A549 (cell line): ENCODE results near the gene ASCC2. TPM values are rescaled to one million over a fixed set of nuclear protein-coding genes. Genes with fewer than 3 reads are reported as not detected.
"Not testable (repeated sequence)": the region's sequence is repeated elsewhere in the genome, so short reads cannot be mapped to it uniquely, and the experiment has no call there.

ENCODE experiments used
- ATAC-seq, 2 experiments: fragments of 200-7000 bp in 1 of 2; fragments of >200 bp in 1 of 2; cut with Nextera tagmentation in 1 of 2; cut with Tn5 transposase in 1 of 2; 3 replicates each; pipeline versions ENCODE4 v1.8.0 to v1.9.1; 2018 to 2020; ENCODE audit warnings: mild to moderate bottlenecking in 1 of 2, moderate library complexity in 1 of 2
- CTCF ChIA-PET: fragments of 300-600 bp; sonication (Branson Sonifier 250); formaldehyde crosslinking; extraction: SDS; loops from one replicate; lab custom pipeline; 2021; ENCODE audit warnings: antibody characterized with exemption, inconsistent platforms; lab: Yijun Ruan, JAX
- POLR2A ChIA-PET: fragments of 350-600 bp; formaldehyde crosslinking; extraction: SDS; loops from one replicate; lab custom pipeline; 2021; ENCODE audit warnings: antibody characterized with exemption, inconsistent platforms; lab: Yijun Ruan, JAX
- DNase-seq, 2 experiments: peaks; one replicate each; pipeline versions ENCODE4 v3.0.0 to v3.0.0-alpha.2; 2011 to 2016; ENCODE audit warnings: low read depth in 1 of 2, low spot score in 1 of 2
- FAIRE-seq: peaks from 2 replicates; lab custom pipeline; 2011; peaks lifted over from hg19 to GRCh38; lab: Jason Lieb, UNC
- H3K27ac ChIP-seq, 2 experiments: fragments of >200 bp; sonication (Bioruptor Twin); formaldehyde crosslinking; 3 replicates each; pipeline ENCODE4 v1.5.1; 2016 to 2017
- H3K4me1 ChIP-seq: fragments of >200 bp; sonication (Bioruptor Twin); formaldehyde crosslinking; 3 replicates; pipeline ENCODE4 v1.6.1; 2016
- H3K4me2 ChIP-seq: fragments of >200 bp; sonication (Bioruptor Twin); formaldehyde crosslinking; 3 replicates; pipeline ENCODE4 v1.6.1; 2016
- H3K4me3 ChIP-seq: fragments of >200 bp; sonication (Bioruptor Twin); formaldehyde crosslinking; 3 replicates; pipeline ENCODE4 v1.5.1; 2016
- H3K9me3 ChIP-seq: fragments of >200 bp; sonication (Bioruptor Twin); formaldehyde crosslinking; 3 replicates; pipeline ENCODE4 v1.6.1; 2016
- ATOH8 ChIP-seq: fragments of 250-450 bp; sonication (Bioruptor Pico); IDR thresholded peaks from 2 replicates; pipeline ENCODE4 v1.5.0; 2020; ENCODE audit warnings: low read depth, mild to moderate bottlenecking, moderate library complexity
- CEBPB ChIP-seq, 2 experiments: fragments of >200 bp in 1 of 2; sonication (Bioruptor Twin) in 1 of 2; formaldehyde crosslinking in 1 of 2; IDR thresholded peaks; 2 replicates each; pipeline ENCODE4 v1.6.1; 2012 to 2016
- CHD4 ChIP-seq: fragments of 200-600 bp; sonication (generic); IDR thresholded peaks from 2 replicates; pipeline ENCODE4 v1.6.1; 2016; ENCODE audit warnings: antibody characterized with exemption, mild to moderate bottlenecking, borderline replicate concordance
- CTCF ChIP-seq: fragments of >200 bp; sonication (Bioruptor Twin); formaldehyde crosslinking; IDR thresholded peaks from 3 replicates; pipeline ENCODE4 v1.5.1; 2016
- ELK1 ChIP-seq: fragments of 150-350 bp; IDR thresholded peaks from 2 replicates; pipeline ENCODE4 v1.6.1; 2014; ENCODE audit warnings: low read depth, mild to moderate bottlenecking, low read length
- ESRRA ChIP-seq: fragments of 150-350 bp; IDR thresholded peaks from 2 replicates; pipeline ENCODE4 v1.6.1; 2014; ENCODE audit warnings: mild to moderate bottlenecking, low read length, borderline replicate concordance
- FOSL2 ChIP-seq, 2 experiments: fragments of 450-650 bp in 1 of 2; fragments of >200 bp in 1 of 2; sonication (Bioruptor Twin) in 1 of 2; formaldehyde crosslinking; IDR thresholded peaks; 2 replicates each; pipeline versions ENCODE4 v1.5.0 to v1.6.1; 2016 to 2020; ENCODE audit warnings: mild to moderate bottlenecking in 1 of 2, moderate library complexity in 1 of 2
- GATA3 ChIP-seq: IDR thresholded peaks from 2 replicates; pipeline ENCODE4 v1.6.1; 2012; ENCODE audit warnings: borderline replicate concordance
- HDAC2 ChIP-seq: fragments of 200-600 bp; sonication (generic); IDR thresholded peaks from 2 replicates; pipeline ENCODE4 v1.6.1; 2016
- HEYL ChIP-seq: fragments of 250-450 bp; sonication (Bioruptor Pico); IDR thresholded peaks from 2 replicates; pipeline ENCODE4 v1.8.0; 2021; ENCODE audit warnings: mild to moderate bottlenecking, moderate library complexity
- HOXA7 ChIP-seq: fragments of 250-450 bp; sonication (Bioruptor Pico); IDR thresholded peaks from 2 replicates; pipeline ENCODE4 v1.5.0; 2020; ENCODE audit warnings: mild to moderate bottlenecking, moderate library complexity
- JUN ChIP-seq, 2 experiments: fragments of >200 bp; sonication (Bioruptor Twin); formaldehyde crosslinking; IDR thresholded peaks; 2 replicates in 1 of 2; 3 replicates in 1 of 2; pipeline ENCODE4 v1.6.1; 2016 to 2017
- KDM1A ChIP-seq: fragments of 200-600 bp; sonication (generic); IDR thresholded peaks from 2 replicates; pipeline ENCODE4 v1.6.1; 2016; ENCODE audit warnings: low read depth, mild to moderate bottlenecking
- KDM5A ChIP-seq: fragments of 200-600 bp; sonication (generic); IDR thresholded peaks from 2 replicates; pipeline ENCODE4 v1.6.1; 2016; ENCODE audit warnings: antibody characterized with exemption, mild to moderate bottlenecking
- MAFK ChIP-seq: fragments of 450-650 bp; IDR thresholded peaks from 2 replicates; pipeline ENCODE4 v1.6.1; 2014; ENCODE audit not compliant: partially characterized antibody
- NPAS2 ChIP-seq: fragments of 250-450 bp; sonication (Bioruptor Pico); IDR thresholded peaks from 2 replicates; pipeline ENCODE4 v1.8.0; 2022; ENCODE audit warnings: mild to moderate bottlenecking, moderate library complexity, borderline replicate concordance
- NR3C1 ChIP-seq: fragments of >200 bp; sonication (Bioruptor Twin); formaldehyde crosslinking; IDR thresholded peaks from 3 replicates; pipeline ENCODE4 v1.6.1; 2017
- POLR2AphosphoS2 ChIP-seq: conservative IDR thresholded peaks from 2 replicates; pipeline ENCODE4 v1.6.1; 2012; ENCODE audit warnings: low read length, improper control_type of control experiment, inconsistent platforms
- RFX5 ChIP-seq: fragments of 450-650 bp; IDR thresholded peaks from 2 replicates; pipeline ENCODE4 v1.7.1; 2014; ENCODE audit warnings: antibody characterized with exemption, mild to moderate bottlenecking, moderate library complexity
- SMC3 ChIP-seq: fragments of >200 bp; sonication (Bioruptor Twin); formaldehyde crosslinking; IDR thresholded peaks from 3 replicates; pipeline ENCODE4 v1.6.1; 2018; ENCODE audit warnings: inconsistent platforms
- TP53 ChIP-seq: fragments of 250-450 bp; sonication (Bioruptor Pico); IDR thresholded peaks from 2 replicates; pipeline ENCODE4 v1.5.0; 2021; ENCODE audit warnings: mild to moderate bottlenecking, moderate library complexity
- ZSCAN20 ChIP-seq: fragments of 250-450 bp; sonication (Bioruptor Pico); IDR thresholded peaks from 2 replicates; pipeline ENCODE4 v1.8.0; 2022; ENCODE audit warnings: mild to moderate bottlenecking, moderate library complexity
- WGBS: methylation state at CpG from one replicate; pipeline ENCODE4 v1.1.6; 2017; ENCODE audit errors: missing lambda C conversion rate; 5-methylcytosine and 5-hydroxymethylcytosine counted together
- polyA plus RNA-seq, 4 experiments: library from polyadenylated mRNA; depleted of rRNA in 3 of 4; stranded (reverse); fragments of >200 nt; fragmentation: RNase III in 1 of 4; extraction: RNeasy Plus Mini Kit Qiagen cat#74134 plus additional on column Dnase treatment in 1 of 4; gene quantifications; 2 replicates in 3 of 4; 3 replicates in 1 of 4; pipeline ENCODE4 v1.2.3, GENCODE V29; 2011 to 2017
- TF ChIP-seq, protein P1 (sequence below): IDR thresholded peaks from 2 replicates; pipeline ENCODE4 v1.6.1; 2012
- TF ChIP-seq, protein P2 (sequence below): fragments of 450-650 bp; IDR thresholded peaks from 2 replicates; pipeline ENCODE4 v1.6.1; 2014; ENCODE audit warnings: antibody characterized with exemption
- TF ChIP-seq, protein P3 (sequence below): IDR thresholded peaks from 2 replicates; pipeline ENCODE4 v1.6.1; 2012; ENCODE audit warnings: low read depth, borderline replicate concordance
- TF ChIP-seq, protein P4 (sequence below): IDR thresholded peaks from 2 replicates; pipeline ENCODE4 v1.6.1; 2012

ASCC2 gene
- polyA plus RNA-seq, 2 of the 4 experiments (the other 2 are of a cell fraction), result 27.2 to 31.6 TPM

DNA sequence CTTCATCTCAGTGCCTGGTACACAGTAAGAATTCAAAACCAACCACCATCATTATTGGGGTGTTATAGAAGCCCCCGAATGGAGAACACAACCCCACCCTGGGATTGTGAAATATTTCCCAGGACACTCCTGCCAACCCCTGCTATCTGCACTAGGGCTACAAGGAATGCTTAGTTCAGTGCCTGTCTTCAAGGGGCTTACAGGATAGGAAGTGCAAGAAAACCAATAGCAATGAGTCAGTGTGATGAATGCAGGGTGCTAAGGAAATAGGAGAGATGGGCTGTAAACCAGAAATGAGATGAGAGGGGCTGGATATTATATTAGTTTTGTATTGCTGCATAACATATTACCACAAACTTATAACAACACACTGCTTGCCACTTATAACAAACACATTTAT is 965 bp upstream of the ASCC2 start:
- 0% methylated on average over 1 of the region's 1 CpG for WGBS
- DNase-seq (no peak), ATAC-seq (no peak), FAIRE-seq (no peak)
- Histone ChIP-seq H3K4me2 (peak overlapping the region; percentile 95), H3K27ac (peak overlapping the region; percentile 85 to 88), H3K4me3 (no peak overlapping the region), H3K9me3 (no peaks in the 10 kb centered on the region), H3K4me1 (peaks cover 33% of the 10 kb centered on the region)
- ChIA-PET CTCF (no interaction called here), POLR2A (no interaction called here)
- TF ChIP-seq, protein P1, sequence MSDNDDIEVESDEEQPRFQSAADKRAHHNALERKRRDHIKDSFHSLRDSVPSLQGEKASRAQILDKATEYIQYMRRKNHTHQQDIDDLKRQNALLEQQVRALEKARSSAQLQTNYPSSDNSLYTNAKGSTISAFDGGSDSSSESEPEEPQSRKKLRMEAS, result no peak
- TF ChIP-seq CHD4 (no peak), ATOH8 (CRISPR knock-in tag) (no peak), KDM5A (no peak), SMC3 (no peak), TP53 (no peak), HDAC2 (no peak), KDM1A (no peak), ZSCAN20 (CRISPR knock-in tag) (no peak), ELK1 (no peak), RFX5 (no peak)
- TF ChIP-seq, protein P2, sequence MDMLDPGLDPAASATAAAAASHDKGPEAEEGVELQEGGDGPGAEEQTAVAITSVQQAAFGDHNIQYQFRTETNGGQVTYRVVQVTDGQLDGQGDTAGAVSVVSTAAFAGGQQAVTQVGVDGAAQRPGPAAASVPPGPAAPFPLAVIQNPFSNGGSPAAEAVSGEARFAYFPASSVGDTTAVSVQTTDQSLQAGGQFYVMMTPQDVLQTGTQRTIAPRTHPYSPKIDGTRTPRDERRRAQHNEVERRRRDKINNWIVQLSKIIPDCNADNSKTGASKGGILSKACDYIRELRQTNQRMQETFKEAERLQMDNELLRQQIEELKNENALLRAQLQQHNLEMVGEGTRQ, result no peak

GRCh38 chr22:29838599-29838956 is 504 bp upstream of the ASCC2 start:
- Histone ChIP-seq H3K9me3 (no peaks in the 10 kb centered on the region), H3K4me2 (peak overlapping the region; percentile 95), H3K27ac (peak overlapping the region; percentile 85 to 88), H3K4me3 (peak overlapping the region; percentile 85), H3K4me1 (peaks cover 33% of the 10 kb centered on the region)
- DNase-seq, result no peak
- CTCF ChIA-PET, result interaction anchor here (0.8 kb wide), 1 partner anchor 137 kb away, joined by 3 read pairs; no protein-coding TSS in a partner anchor
- WGBS, result 24% methylated on average over 5 of the region's 5 CpGs
- no peak for TF ChIP-seq JUN (IDR thresholded peaks at IDR 0.05)
- no peak for TF ChIP-seq SMC3
- no peak for TF ChIP-seq ELK1
- TF ChIP-seq HOXA7 (CRISPR knock-in tag), result no peak
- no peak for TF ChIP-seq CEBPB (IDR thresholded peaks at IDR 0.05)
- no peak for TF ChIP-seq MAFK
- no peak for TF ChIP-seq CTCF
- TF ChIP-seq NPAS2 (CRISPR knock-in tag), result no peak
- TF ChIP-seq, protein P3, sequence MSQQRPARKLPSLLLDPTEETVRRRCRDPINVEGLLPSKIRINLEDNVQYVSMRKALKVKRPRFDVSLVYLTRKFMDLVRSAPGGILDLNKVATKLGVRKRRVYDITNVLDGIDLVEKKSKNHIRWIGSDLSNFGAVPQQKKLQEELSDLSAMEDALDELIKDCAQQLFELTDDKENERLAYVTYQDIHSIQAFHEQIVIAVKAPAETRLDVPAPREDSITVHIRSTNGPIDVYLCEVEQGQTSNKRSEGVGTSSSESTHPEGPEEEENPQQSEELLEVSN, result no peak
- no peak for TF ChIP-seq HEYL (CRISPR knock-in tag)
- TF ChIP-seq KDM1A, result no peak
- TF ChIP-seq, protein P4, sequence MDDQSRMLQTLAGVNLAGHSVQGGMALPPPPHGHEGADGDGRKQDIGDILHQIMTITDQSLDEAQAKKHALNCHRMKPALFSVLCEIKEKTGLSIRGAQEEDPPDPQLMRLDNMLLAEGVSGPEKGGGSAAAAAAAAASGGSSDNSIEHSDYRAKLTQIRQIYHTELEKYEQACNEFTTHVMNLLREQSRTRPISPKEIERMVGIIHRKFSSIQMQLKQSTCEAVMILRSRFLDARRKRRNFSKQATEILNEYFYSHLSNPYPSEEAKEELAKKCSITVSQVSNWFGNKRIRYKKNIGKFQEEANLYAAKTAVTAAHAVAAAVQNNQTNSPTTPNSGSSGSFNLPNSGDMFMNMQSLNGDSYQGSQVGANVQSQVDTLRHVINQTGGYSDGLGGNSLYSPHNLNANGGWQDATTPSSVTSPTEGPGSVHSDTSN, result no peak
- TF ChIP-seq, protein P1, result no peak
- TF ChIP-seq FOSL2 (IDR thresholded peaks at IDR 0.05), result no peak
- TF ChIP-seq FOSL2 (CRISPR knock-in tag; IDR thresholded peaks at IDR 0.05), result no peak
- no peak for TF ChIP-seq POLR2AphosphoS2
- TF ChIP-seq GATA3, result no peak
- no peak for TF ChIP-seq ESRRA
- TF ChIP-seq TP53, result no peak
- no peak for TF ChIP-seq NR3C1
- TF ChIP-seq, all 56 proteins: peak for 0
- FAIRE-seq (no peak), ATAC-seq (peak; percentile 4 to 14; a peak in 2 of 6 replicates)
- POLR2A ChIA-PET, result interaction anchor here (1.0 to 1.7 kb wide), 3 partner anchors 17 to 72 kb away, joined by 3 to 8 read pairs (median 4); partner anchors contain the start of genes UQCR10 and ZMAT5

DNA sequence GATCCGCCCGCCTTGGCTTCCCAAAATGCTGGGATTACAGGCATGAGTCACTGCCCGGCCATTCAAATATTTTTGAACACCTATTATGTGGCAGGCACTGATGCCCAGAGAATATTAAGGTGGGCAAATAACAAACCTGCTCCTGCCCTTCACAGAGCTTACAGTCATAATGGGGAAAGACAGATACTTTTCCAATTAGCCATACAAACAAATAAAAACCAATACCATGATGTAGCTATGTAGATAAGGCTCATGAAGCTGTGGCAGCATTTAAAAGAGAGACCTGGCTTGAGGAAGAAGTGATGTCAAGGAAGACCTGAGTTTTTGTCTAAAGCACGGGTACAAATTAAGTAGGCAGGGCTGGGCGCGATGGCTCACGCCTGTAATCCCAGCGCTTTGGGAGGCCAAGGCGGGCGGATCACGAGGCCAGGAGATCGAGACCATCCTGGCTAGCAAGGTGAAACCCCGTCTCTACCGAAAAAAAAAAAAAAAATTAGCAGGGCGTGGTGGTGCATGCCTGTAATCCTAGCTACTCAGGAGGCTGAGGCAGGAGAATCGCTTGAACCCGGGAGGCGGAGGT is 1.2 kb downstream of the ASCC2 start:
- Histone ChIP-seq H3K4me3 (peak overlapping the region; percentile 85), H3K4me1 (peaks cover 17% of the 10 kb centered on the region; the same call in 2 of the 3 replicates), H3K4me2 (peak overlapping the region; percentile 87)
- CTCF ChIA-PET, result interaction anchor here (1.0 to 1.9 kb wide), 4 partner anchors 34 to 200 kb away, joined by 3 to 7 read pairs (median 4); no protein-coding TSS in a partner anchor
- not testable (repeated sequence) for DNase-seq, FAIRE-seq, H3K27ac ChIP-seq, ATAC-seq, H3K9me3 ChIP-seq
- WGBS, result 81% methylated on average over 17 of the region's 18 CpGs
- POLR2A ChIA-PET, result interaction anchor here (1.2 to 1.7 kb wide), 2 partner anchors 16 to 23 kb away, joined by 3 to 8 read pairs; no protein-coding TSS in a partner anchor
